HG03280 (cell line): ENCODE measurements around the gene CCDC78.

ENCODE experiments used
- ATAC-seq: cut with Tn5 transposase; IDR thresholded peaks from one replicate; pipeline ENCODE4 v1.9.1; 2021; ENCODE audit warnings: mild to moderate bottlenecking, moderate library complexity; ENCODE audit not compliant: unreplicated experiment

CCDC78 gene

DNA sequence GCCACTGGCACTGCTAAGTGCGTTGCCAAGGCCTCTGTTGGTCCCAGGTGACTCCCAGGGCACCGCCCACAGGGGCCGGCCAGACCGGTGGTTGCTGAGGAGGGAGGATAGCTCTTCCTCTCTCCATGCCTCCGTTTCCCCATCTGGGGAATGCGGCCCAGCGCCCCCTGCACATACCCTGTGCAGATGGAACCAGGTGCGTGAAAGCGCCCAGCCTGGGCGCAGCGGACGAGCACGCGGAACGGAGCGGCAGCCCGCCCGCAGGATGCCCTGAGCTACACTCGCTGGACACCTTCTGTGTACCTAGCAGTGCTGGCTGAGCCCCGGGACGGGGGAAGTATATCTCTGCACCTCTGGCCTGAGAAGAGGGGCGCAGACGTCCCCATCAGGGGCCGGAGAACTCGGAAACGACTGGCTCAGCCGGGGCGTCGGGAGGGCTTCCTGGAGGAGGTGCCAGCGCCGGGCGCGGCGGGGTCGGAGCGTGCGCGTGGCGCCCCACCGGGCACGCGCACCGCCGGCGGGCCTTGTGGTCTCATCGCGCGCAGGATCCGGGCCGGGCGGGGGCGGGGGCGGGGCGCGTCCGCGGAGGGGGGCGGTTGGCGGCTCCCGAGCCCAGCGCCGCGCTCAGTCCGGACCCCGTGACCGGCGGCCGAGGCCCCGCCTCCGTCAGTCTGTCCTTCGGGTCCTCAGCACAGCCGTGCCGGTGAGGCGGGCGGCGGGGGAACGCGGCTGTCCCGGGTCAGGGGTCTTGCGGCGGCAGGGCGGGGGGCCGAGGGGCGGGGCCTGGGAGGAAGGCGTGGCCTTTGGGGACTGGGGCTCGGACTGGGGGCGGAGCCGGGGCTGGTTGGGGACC lies at the start of gene CCDC78, which contains the start of gene HAGHL:
CCDC78 (minus strand) TSS at position 6 of the 853 bp plus-strand sequence. CDS start 76 bp downstream, outside the sequence.
HAGHL (plus strand) TSS at position 669 of the 853 bp plus-strand sequence. CDS start 404 bp downstream, outside the sequence.
- no peak for ATAC-seq

DNA sequence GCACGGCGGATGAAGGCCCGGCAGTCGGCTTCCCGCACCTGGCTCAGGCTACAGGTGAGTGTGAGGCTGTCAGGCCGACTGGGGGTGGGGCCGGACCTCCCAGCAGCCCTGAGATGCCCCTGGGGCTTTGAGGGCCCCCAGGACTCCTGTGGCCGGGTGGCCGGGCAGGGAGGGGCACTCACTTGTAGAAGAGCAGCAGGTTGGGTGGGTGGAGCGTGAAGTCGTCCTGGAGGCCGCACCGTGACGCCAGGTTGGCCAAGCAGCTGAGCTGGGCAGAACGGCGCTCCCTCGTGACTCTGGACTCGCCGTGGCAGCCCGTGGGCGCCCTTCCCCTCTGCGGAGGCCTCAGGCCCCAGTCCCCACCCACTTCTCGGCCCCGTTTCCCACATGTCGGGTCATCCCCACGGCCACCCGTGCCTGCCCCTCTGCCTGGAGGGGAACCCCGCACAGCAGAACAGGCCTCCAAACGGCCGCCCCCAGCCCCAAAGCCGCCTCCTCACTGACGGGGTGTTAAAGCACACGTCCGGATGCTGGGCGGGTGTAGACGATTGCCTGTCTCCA lies 49.1 kb upstream of the CCDC78 start:
- ATAC-seq: no peak

DNA sequence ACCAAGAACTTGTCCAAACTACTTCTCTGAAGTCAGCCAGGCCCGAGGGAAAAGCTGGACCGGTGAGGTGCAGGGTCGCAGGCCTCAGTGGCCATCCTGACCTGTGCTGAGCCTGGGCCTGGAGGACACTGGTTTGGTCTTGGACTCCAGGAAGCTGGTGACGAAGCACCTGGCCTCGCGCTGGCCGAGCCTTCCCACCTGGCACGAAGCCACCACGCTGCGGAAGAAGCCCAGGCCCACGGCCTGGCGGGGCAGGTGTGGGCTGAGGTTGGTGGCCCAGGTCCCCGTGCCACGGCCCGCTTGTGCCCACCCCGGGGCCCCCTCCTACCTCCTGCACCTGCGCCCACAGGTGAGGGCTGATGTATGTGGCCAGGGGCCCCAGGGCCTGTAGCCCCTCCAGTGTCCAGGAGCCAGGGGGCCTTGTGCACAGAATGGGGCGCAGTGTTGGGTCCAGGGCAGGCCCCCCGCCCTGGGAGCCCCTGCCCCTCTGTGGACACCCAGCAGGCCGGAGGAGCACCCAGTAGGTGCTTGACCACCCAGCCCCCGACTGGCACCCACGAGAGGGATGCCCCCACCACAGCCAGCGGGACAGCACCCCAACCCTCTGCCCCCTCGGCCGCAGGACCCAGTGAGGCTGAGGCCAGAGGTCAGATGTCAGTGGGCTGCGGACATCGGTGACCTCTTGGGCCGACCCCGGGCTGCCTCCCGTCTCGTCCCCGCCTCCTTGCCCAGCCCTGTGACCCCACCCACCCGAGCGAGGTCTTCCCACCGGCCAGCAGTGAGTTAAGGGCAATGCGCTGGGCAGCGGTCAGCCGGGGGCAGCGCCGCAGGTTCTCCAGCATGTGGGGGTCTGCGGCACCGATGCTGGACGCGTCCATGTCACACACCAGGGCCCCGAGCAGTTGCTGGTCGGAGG lies 48.1 kb upstream of the CCDC78 start:
- no peak for ATAC-seq

DNA sequence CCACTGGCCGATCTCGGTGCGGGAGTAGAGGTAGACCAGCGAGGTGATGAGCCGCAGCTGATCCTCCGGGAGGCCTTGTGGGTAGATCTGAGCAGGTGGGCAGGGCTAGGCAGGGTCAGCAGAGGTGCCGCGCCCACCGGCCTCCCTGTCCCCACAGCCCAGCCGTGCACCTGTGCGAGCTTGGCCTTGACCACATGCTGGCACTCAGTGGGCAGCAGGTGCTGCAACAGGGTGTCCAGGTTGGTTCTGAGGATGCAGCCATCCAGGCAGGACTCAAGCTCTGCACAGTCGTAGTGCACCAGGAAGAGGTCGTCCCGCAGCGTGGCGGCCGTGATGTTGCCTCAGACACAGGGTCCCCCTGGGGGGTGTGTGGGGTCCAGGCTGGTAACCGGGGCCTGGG lies 46.7 kb upstream of the CCDC78 start:
- no peak for ATAC-seq

DNA sequence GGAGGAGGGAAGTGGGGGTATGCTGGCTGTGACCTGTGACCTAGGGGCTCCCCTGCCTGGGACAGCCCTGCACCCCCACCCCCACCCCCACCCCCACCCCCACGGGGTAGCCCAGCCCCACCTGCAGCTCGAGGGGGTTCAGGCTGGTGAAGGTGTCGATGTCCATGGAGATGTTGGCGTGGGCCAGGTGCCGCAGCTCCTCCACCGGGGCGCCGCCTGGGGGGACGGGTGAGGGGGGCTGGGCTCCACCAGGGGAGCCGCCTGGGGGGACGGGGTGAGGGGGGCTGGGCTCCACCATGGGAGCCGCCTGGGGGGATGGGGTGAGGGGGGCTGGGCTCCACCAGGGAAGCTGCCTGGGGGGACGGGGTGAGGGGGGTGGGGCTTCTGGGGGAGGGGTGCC lies 44.2 kb upstream of the CCDC78 start:
- ATAC-seq: no peak

DNA sequence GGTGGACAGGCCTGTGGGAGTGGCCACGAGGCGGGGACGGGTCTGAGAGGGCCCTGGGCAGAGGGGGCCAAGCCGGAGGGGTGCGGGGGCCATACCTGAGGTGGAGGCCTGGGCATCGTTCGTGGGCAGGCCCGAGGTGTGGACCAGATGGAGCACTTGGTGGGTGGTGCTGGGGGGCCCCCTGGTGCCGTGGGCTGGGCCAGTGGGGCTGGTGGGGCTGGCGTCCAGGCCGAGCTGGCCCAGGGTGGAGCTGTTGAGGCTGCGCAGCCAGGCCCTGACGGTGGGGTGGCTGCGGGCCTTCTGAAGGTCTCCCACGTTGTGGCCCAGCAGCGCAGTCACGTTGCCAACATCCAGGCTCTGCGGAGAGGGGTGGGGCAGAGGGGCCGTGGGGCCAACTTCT lies 43.7 kb upstream of the CCDC78 start:
- no peak for ATAC-seq

DNA sequence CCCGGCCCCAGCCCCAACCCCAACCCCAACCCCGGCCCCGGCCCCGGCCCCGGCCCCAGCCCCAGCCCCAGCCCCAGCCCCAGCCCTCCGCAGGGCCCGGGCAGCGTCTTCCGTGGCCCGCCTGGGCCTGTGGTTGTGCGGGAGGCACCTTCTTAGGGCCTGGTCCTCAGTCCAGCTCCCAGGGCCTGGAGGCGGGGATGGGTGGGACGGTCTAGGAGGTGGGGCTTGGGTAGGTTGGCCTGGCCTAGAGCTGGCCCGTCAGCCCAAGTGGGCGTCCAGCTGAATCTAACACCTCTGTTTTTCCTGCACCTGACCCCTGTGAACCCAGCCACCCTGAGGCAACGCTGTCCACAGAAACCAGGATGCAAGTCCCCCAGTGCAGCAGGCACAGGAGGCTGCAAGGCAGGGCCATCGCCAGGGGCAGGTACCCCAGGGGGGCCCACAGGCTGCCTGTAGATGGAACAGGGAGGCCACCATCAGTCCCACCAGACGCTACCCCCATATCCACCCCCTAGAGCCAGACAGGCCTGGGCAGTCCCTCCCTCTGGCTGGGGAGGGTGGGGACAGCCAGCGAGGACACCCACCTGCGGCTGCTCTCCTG lies 43.0 kb upstream of the CCDC78 start:
- no peak for ATAC-seq

DNA sequence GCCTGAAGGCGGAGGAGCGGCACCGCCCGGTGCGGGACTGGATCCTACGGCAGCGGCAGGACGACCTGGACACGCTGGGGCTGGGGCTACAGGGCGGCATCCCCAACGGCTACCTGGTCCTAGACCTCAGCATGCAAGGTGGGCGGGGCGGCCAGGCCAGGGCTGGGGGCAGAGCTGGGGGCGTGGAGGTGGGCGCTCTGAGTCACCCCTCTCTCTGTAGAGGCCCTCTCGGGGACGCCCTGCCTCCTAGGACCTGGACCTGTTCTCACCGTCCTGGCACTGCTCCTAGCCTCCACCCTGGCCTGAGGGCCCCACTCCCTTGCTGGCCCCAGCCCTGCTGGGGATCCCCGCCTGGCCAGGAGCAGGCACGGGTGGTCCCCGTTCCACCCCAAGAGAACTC lies 42.2 kb upstream of the CCDC78 start:
- no peak for ATAC-seq

DNA sequence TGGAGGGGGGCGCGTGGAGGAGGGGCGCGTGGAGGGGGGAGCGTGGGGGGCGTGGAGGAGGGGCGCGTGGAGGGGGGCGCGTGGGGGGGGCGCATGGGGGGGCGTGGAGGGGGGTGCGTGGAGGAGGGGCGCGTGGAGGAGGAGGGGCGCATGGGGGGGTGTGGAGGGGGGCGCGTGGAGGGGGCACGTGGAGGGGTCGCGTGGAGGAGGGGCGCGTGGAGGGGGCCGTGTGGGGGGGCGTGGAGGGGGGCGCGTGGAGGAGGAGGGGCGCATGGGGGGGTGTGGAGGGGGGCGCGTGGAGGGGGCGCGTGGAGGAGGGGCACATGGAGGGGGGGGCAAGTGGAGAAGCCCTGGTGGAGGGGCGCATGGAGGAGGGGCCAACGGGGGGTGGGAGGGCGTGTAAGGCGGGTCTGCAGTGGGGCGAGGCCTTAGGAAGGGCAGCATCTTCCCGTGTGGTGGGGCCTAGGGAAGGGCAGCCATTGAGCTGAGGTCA lies 41.5 kb upstream of the CCDC78 start:
- ATAC-seq: no peak

DNA sequence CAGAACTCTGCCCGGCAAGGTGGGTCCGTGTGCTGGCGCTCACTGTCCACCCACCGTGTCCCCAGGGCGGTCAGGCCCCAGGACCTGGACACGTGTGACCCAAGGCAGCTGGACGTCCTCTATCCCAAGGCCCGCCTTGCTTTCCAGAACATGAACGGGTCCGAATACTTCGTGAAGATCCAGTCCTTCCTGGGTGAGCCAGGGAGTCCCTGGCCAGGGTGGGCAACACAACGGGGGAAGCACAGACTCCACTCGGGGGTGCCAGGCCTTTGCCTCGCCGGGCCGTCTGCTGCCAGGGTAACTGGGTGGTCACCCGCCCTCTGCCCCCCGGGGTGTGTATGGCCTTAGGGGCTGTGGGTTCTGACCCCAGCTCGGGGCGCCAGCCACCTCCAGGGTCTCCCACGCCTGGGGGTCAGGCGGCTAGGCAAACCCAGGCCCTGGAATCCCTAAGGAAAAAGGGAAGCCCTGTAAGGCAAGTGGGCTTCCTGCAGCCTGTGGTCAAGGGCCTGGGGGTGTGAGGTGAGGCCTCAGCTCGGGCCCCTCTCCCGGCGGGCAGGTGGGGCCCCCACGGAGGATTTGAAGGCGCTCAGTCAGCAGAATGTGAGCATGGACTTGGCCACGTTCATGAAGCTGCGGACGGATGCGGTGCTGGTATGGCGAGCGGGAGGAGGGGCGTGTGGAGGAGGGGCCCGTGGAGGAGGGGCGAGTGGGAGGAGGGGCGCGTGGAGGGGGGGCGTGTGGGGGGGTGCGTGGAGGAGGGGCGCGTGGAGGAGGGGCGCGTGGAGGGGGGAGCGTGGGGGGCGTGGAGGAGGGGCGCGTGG lies 40.8 kb upstream of the CCDC78 start:
- ATAC-seq: no peak

DNA sequence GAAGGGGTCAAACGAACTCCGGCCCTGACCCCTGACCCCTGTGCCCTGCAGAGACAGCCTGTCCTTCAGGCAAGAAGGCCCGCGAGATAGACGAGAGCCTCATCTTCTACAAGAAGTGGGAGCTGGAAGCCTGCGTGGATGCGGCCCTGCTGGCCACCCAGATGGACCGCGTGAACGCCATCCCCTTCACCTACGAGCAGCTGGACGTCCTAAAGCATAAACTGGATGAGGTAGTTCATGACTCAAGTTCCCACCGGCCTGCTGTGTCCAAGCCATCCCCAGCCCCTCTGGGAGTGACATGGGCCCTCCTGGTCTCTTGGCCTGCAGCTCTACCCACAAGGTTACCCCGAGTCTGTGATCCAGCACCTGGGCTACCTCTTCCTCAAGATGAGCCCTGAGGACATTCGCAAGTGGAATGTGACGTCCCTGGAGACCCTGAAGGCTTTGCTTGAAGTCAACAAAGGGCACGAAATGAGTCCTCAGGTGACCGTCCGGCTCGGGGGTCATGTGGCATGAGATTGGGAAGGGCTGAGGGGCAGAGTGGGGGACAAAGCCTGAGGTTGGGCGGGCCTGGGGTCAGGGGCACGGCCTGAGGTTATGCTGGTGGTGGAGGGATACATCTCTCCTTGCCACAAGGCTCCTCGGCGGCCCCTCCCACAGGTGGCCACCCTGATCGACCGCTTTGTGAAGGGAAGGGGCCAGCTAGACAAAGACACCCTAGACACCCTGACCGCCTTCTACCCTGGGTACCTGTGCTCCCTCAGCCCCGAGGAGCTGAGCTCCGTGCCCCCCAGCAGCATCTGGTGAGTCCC lies 40.0 kb upstream of the CCDC78 start:
- ATAC-seq: no peak

DNA sequence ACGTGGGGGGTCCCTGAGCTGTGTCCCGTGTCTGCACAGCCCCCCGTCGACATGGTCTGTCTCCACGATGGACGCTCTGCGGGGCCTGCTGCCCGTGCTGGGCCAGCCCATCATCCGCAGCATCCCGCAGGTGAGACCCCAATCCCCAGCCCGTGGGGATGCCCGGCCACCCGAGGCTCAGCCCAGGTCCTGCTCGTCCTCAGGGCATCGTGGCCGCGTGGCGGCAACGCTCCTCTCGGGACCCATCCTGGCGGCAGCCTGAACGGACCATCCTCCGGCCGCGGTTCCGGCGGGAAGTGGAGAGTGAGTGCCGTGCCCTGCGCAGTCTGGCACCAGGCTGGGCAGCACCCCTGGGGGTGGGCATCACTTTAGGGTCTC lies 39.2 kb upstream of the CCDC78 start:
- no peak for ATAC-seq

DNA sequence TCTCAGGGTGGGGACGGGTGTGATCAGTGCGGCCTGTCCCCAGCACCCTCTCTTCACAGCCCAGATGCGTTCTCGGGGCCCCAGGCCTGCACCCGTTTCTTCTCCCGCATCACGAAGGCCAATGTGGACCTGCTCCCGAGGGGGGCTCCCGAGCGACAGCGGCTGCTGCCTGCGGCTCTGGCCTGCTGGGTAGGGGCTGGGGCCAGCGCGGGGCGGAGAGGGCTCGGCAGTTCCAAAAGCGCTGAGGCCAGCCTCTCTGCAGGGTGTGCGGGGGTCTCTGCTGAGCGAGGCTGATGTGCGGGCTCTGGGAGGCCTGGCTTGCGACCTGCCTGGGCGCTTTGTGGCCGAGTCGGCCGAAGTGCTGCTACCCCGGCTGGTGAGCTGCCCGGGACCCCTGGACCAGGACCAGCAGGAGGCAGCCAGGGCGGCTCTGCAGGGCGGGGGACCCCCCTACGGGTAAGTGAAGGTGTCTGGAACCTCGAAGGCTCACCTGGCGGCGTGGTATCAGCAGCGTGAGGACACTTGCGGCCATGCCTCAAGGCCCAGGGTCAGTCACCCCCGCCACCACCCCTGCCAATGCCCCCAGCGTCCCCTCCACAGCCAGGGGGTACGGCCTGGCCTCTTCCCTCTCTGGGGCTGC lies 38.7 kb upstream of the CCDC78 start:
- ATAC-seq: no peak

DNA sequence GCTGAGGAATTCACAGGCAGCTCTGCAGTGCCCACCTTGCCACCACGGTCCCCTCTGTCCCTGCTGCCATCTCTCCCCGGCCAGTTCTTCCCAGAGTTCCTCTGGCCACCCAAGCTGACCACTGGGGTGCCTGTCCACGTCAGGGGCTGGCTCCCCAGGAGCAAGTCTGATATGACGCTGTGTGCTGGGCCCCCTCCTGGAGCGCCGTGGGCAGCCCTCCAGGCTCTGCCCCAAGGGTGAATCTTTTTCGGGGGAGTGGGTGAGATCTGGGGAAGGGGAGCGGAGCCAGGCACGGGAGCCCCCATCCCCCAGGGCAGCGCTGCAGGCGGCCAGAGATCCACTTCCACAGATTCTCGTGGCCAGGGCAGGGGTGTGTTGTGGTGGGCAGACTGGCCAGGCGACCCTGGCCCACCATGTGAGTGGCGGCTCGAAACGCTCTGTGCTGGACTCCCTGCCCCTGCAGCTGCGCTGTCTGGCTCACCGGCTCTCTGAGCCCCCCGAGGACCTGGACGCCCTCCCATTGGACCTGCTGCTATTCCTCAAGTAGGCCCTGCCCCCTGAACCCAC lies 38.0 kb upstream of the CCDC78 start:
- no peak for ATAC-seq

DNA sequence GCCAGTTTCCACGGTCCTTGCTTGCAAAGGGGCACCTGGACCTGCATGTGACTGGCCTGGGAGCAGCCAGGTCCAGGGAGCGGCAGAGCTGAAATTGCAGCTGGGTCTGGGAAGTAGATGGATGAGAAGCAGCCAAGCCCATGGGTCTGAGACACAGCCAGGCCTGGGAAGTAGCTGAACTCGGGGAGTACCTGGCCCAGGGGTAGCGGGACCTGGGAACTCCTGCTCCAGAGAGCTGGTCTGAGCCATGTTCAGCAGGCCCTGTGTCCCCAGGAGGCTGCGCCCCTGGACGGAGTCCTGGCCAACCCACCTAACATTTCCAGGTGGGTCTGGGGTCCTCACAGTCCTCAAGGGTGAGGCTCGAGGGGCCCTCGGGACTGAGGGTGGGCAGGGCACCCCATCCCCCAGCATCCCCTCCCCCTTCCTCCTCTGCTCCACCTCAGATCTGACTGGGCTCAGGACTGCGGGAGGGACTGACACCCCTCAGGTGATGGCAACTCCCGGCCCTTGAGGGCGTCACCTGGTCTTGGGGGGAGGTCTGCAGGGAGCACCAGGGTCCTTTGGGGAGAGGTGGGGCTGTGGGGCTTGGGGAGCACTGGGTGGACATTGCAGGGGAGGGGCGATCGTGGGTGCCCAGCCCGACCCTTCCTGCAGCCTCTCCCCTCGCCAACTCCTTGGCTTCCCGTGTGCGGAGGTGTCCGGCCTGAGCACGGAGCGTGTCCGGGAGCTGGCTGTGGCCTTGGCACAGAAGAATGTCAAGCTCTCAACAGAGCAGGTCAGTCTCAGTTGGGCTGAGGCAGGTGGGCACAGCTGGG lies 37.3 kb upstream of the CCDC78 start:
- ATAC-seq: no peak

DNA sequence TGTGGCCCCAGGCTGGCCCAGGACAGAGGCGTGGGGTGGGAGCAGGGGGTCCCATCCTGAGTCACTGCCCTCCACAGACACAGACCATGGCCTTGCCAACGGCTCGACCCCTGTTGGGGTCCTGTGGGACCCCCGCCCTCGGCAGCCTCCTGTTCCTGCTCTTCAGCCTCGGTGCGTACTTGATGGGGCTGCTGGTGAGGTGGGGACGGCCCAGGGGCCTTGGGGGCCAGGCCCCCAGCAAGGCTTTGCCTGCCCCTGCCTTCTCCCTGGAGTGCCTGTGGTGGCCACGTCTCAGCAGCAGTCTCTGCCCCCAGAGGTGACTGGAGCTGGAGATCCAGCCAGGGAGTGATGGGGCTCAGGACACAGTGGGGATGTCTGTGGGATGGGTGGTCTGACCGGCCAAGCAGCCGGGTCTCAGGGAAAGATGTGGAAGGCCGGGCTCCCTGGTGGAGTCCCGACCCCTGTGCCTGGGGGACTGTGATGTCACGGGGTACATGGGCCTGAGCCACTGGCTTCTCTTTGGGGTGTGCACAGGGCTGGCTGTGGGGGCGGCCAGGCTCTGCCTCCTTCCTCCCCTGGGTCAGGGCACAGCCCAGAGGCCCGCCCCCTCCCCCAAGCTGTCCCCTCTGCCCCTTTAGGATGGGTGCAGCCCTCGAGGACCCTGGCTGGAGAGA lies 36.5 kb upstream of the CCDC78 start:
- no peak for ATAC-seq
